HepG2 (cell line): ENCODE measurements around the gene SMPD1. TPM values are rescaled to one million over a fixed set of nuclear protein-coding genes. Genes with fewer than 3 reads are reported as not detected.

Experiments used
- ATAC-seq: fragments of 200-7000 bp; cut with Tn5 transposase; 3 replicates; pipeline ENCODE4 v1.9.1; 2020; ENCODE audit warnings: mild to moderate bottlenecking, moderate library complexity
- BruUV-seq: library from RNA; stranded (reverse); fragments of 400-500 nt; replicated peaks from 2 replicates; lab custom pipeline; 2021; lab: Mats Ljungman, UMichigan
- CTCF ChIA-PET: fragments of 300-600 bp; formaldehyde crosslinking; extraction: SDS; loops from one replicate; lab custom pipeline; 2021; ENCODE audit warnings: low total read pairs, inconsistent platforms, low intra/inter-chr PET ratio; lab: Yijun Ruan, JAX
- POLR2A ChIA-PET: fragments of 350-600 bp; sonication (Branson Sonifier 250); formaldehyde crosslinking; loops from one replicate; lab custom pipeline; 2020; ENCODE audit warnings: antibody characterized with exemption, inconsistent platforms; lab: Yijun Ruan, JAX
- DNase-seq: peaks from one replicate; pipeline ENCODE4 v3.0.0-alpha.2; 2015; ENCODE audit warnings: low spot score
- FAIRE-seq: peaks from 3 replicates; lab custom pipeline; 2011; peaks lifted over from hg19 to GRCh38; lab: Jason Lieb, UNC
- H2AFZ ChIP-seq: one replicate; pipeline ENCODE4 v1.6.1; 2011; ENCODE audit warnings: low read length, inconsistent platforms
- H3K27ac ChIP-seq: fragments of 300-600 bp; 3 replicates; pipeline ENCODE4 v1.8.0; 2011; ENCODE audit warnings: mixed run types, mild to moderate bottlenecking, mixed read lengths, low read length, inconsistent platforms; ENCODE audit not compliant: insufficient read depth; ENCODE audit errors: extremely low read length
- H3K27me3 ChIP-seq, 2 experiments: fragments of 200-600 bp in 1 of 2; 2 replicates in 1 of 2; 3 replicates in 1 of 2; pipeline versions ENCODE4 v1.6.0 to v1.8.0; 2011; ENCODE audit warnings: low read length in 2 of 2, mild to moderate bottlenecking in 2 of 2, moderate library complexity in 2 of 2, inconsistent platforms in 1 of 2; ENCODE audit not compliant: insufficient read depth in 2 of 2, control insufficient read depth in 1 of 2
- H3K36me3 ChIP-seq, 2 experiments: fragments of 200-600 bp in 1 of 2; replicated peaks in 1 of 2; 2 replicates in 1 of 2; 3 replicates in 1 of 2; pipeline versions ENCODE4 v1.5.1 to v1.8.0; 2011; ENCODE audit warnings: low read length in 2 of 2, inconsistent platforms in 1 of 2; ENCODE audit not compliant: insufficient read depth in 2 of 2, control insufficient read depth in 1 of 2
- H3K4me1 ChIP-seq: 2 replicates; pipeline ENCODE4 v1.5.1; 2012; ENCODE audit warnings: low read length, inconsistent platforms; ENCODE audit not compliant: insufficient read depth
- H3K4me2 ChIP-seq: 2 replicates; pipeline ENCODE4 v1.6.0; 2011; ENCODE audit warnings: low read depth, low read length, inconsistent platforms
- H3K4me3 ChIP-seq, 3 experiments: fragments of 200-600 bp in 1 of 3; sonication (generic), shearing (Covaris generic) in 1 of 3; replicated peaks in 1 of 3; 2 replicates each; pipeline ENCODE4 v1.5.1; 2011 to 2016; ENCODE audit warnings: low read length in 3 of 3, inconsistent platforms in 2 of 3, low read depth in 2 of 3, mild to moderate bottlenecking in 2 of 3, control low read depth in 1 of 3, mixed read lengths in 1 of 3; ENCODE audit not compliant: insufficient read depth in 1 of 3
- H3K79me2 ChIP-seq: one replicate; pipeline ENCODE4 v1.6.1; 2011; ENCODE audit warnings: low read length, inconsistent platforms; ENCODE audit not compliant: insufficient read depth
- H3K9ac ChIP-seq: 2 replicates; pipeline ENCODE4 v1.6.0; 2011; ENCODE audit warnings: mild to moderate bottlenecking, low read depth, low read length, inconsistent platforms; ENCODE audit not compliant: insufficient read depth
- H3K9me3 ChIP-seq: 2 replicates; pipeline ENCODE4 v1.5.1; 2012; ENCODE audit warnings: mild to moderate bottlenecking, low read length
- H4K20me1 ChIP-seq: 2 replicates; pipeline ENCODE4 v1.6.0; 2011; ENCODE audit warnings: inconsistent platforms, mild to moderate bottlenecking, low read length, moderate library complexity; ENCODE audit not compliant: insufficient read depth
- ASH2L ChIP-seq: fragments of 300-600, 200-600 bp; sonication (generic); IDR thresholded peaks from 2 replicates; pipeline ENCODE4 v1.7.0; 2017; ENCODE audit warnings: low read depth, mild to moderate bottlenecking, moderate library complexity, mixed read lengths, low read length; ENCODE audit not compliant: insufficient read length
- CEBPB ChIP-seq: IDR thresholded peaks from 2 replicates; pipeline ENCODE4 v1.6.1; 2011; ENCODE audit warnings: low read depth, low read length, improper control_type of control experiment, borderline replicate concordance
- GATAD2A ChIP-seq: IDR thresholded peaks from 2 replicates; pipeline ENCODE4 v1.6.1; 2016
- MIER3 ChIP-seq: IDR thresholded peaks from 2 replicates; pipeline ENCODE4 v1.6.1; 2016; ENCODE audit warnings: missing compliant biosample characterization, borderline replicate concordance
- NFE2L1 ChIP-seq: sonication (generic); formaldehyde crosslinking; IDR thresholded peaks from 2 replicates; pipeline ENCODE4 v1.4.0; 2020; ENCODE audit warnings: missing genetic modification reagents, mild to moderate bottlenecking, borderline replicate concordance
- SP4 ChIP-seq: sonication (generic); formaldehyde crosslinking; IDR thresholded peaks from 2 replicates; pipeline ENCODE4 v1.8.1; 2023; ENCODE audit warnings: mild to moderate bottlenecking, missing genetic modification reagents
- SRSF4 ChIP-seq: fragments of 200-400 bp; formaldehyde crosslinking; IDR thresholded peaks from one replicate; pipeline ENCODE4 v1.6.1; 2018; ENCODE audit warnings: mild to moderate bottlenecking, low read depth, low read length, moderate library complexity; ENCODE audit not compliant: poor library complexity, severe bottlenecking
- SUZ12 ChIP-seq: fragments of 150-350 bp; IDR thresholded peaks from 2 replicates; pipeline ENCODE4 v1.6.1; 2014; ENCODE audit warnings: low read depth, low read length
- THYN1 ChIP-seq: sonication (generic); formaldehyde crosslinking; IDR thresholded peaks from 2 replicates; pipeline ENCODE4 v1.8.1; 2023; ENCODE audit warnings: low read depth, mild to moderate bottlenecking, moderate library complexity, missing genetic modification reagents, borderline replicate concordance
- YY1 ChIP-seq: IDR thresholded peaks from 2 replicates; pipeline ENCODE4 v1.6.1; 2011; ENCODE audit warnings: low read length, low read depth, moderate library complexity, mild to moderate bottlenecking; ENCODE audit not compliant: insufficient read depth, insufficient replicate concordance
- ZEB1 ChIP-seq: IDR thresholded peaks from 2 replicates; pipeline ENCODE4 v1.6.1; 2012; ENCODE audit warnings: mild to moderate bottlenecking, low read depth, inconsistent platforms; ENCODE audit not compliant: insufficient replicate concordance
- ZNF20 ChIP-seq: sonication (generic); formaldehyde crosslinking; IDR thresholded peaks from 2 replicates; pipeline ENCODE4 v1.4.0; 2020; ENCODE audit warnings: mild to moderate bottlenecking, moderate library complexity, missing genetic modification reagents
- ZNF292 ChIP-seq: sonication (generic); formaldehyde crosslinking; IDR thresholded peaks from 2 replicates; pipeline ENCODE4 v1.8.1; 2022; ENCODE audit warnings: mild to moderate bottlenecking, low read depth, missing genetic modification reagents, borderline replicate concordance
- ZNF331 ChIP-seq: sonication (generic); formaldehyde crosslinking; IDR thresholded peaks from 2 replicates; pipeline ENCODE4 v1.4.0; 2020; ENCODE audit warnings: missing genetic modification reagents
- ZNF547 ChIP-seq: sonication (generic); formaldehyde crosslinking; IDR thresholded peaks from 2 replicates; pipeline ENCODE4 v1.5.1; 2020; ENCODE audit warnings: mild to moderate bottlenecking, missing genetic modification reagents
- ZNF776 ChIP-seq: sonication (generic); formaldehyde crosslinking; IDR thresholded peaks from 2 replicates; pipeline ENCODE4 v1.4.0; 2020; ENCODE audit warnings: mild to moderate bottlenecking, missing genetic modification reagents
- WGBS: methylation state at CpG from one replicate; pipeline ENCODE4 v1.1.6; 2017; ENCODE audit warnings: low lambda C conversion rate; 5-methylcytosine and 5-hydroxymethylcytosine counted together
- in situ Hi-C: cut with HindIII; loops from 2 replicates; pipeline ENCODE4 v1.10.0; 2017; ENCODE audit warnings: low pct_unique_long_range_greater_than_20kb; ENCODE audit not compliant: extremely low pct_ligation_motif_present
- intact Hi-C: fragments of 100-400 bp; cut with micrococcal nuclease; formaldehyde crosslinking; loops from one replicate; pipeline ENCODE4 v1.10.0; 2022; ENCODE audit not compliant: unreplicated experiment
- polyA plus RNA-seq, 8 experiments: library from polyadenylated mRNA; depleted of rRNA in 3 of 8; stranded (reverse) in 7 of 8; unstranded in 1 of 8; fragments of >200 nt; fragmentation: Illumina TruSeq in 4 of 8; extraction: Trizol in 4 of 8; gene quantifications; 2 replicates each; pipeline versions ENCODE4 v1.2.1 to v1.2.3, GENCODE V29; 2011 to 2016; ENCODE audit warnings: low read depth in 4 of 8, missing spikeins in 1 of 8, mixed read lengths in 1 of 8; ENCODE audit not compliant: insufficient read depth in 1 of 8
- total RNA-seq, 5 experiments: library from RNA; depleted of rRNA; stranded (reverse); fragments of >200 nt; fragmentation: Illumina TruSeq; extraction: Trizol; gene quantifications; 2 replicates each; pipeline ENCODE4 v1.2.3, GENCODE V29; 2016; ENCODE audit warnings: low read depth in 1 of 5

SMPD1 gene
- total and polyA plus RNA-seq, 2 of the 13 experiments (the other 11 are each of a cell fraction or from before 2014, with no cell fraction given): 6.3 to 8.4 TPM

- no peak overlapping the region for H3K4me2 ChIP-seq
- in situ Hi-C loops (no loop called here), intact Hi-C loops (no loop called here)
- BruUV-seq: no TSS peak
- no peak overlapping the region for H3K4me3 ChIP-seq
- H3K79me2 ChIP-seq: no peaks in the 10 kb centered on the region
- no peak overlapping the region for H3K27ac ChIP-seq
- no peaks in the 10 kb centered on the region for H4K20me1 ChIP-seq
- no peaks in the 10 kb centered on the region for H3K9me3 ChIP-seq
- DNase-seq (no peak), ATAC-seq (no peak), FAIRE-seq (no peak)
- H3K9ac ChIP-seq: no peak overlapping the region
- WGBS: 24% methylated on average over 6 of the region's 6 CpGs
- TF ChIP-seq ZNF292 (CRISPR knock-in tag) (no peak), THYN1 (no peak), MIER3 (CRISPR knock-in tag) (no peak), ZNF20 (CRISPR knock-in tag) (no peak), ZEB1 (no peak), SUZ12 (no peak), ZNF776 (CRISPR knock-in tag) (no peak), ZNF547 (CRISPR knock-in tag) (no peak), SP4 (CRISPR knock-in tag) (no peak), CEBPB (no peak), ASH2L (no peak), YY1 (no peak), GATAD2A (CRISPR knock-in tag) (no peak), ZNF331 (CRISPR knock-in tag) (no peak), SRSF4 (no peak), NFE2L1 (no peak)
- peaks cover 0 to 9% of the 10 kb centered on the region in 2 experiments; a peak in 2 of 5 replicates for H3K27me3 ChIP-seq
- H3K4me1 ChIP-seq: no peaks in the 10 kb centered on the region
- POLR2A ChIA-PET: no interaction called here
- H2AFZ ChIP-seq: no peak overlapping the region
- CTCF ChIA-PET: no interaction called here
- no peaks in the 10 kb centered on the region for H3K36me3 ChIP-seq
Measured at GRCh38 chr11:6371825-6372224, 18.4 kb upstream of the SMPD1 start.
